SW 1271 (cell line): Measurements from ENCODE around the gene PSMB1.
"Not testable (repeated sequence)": the region's sequence is repeated elsewhere in the genome, so short reads cannot be mapped to it uniquely, and the experiment has no call there.

Experiments used
- DNase-seq, 2 experiments: peaks; one replicate each; lab custom pipeline; 2025; lab: John Stamatoyannopoulos, UW

The PSMB1 gene

DNA sequence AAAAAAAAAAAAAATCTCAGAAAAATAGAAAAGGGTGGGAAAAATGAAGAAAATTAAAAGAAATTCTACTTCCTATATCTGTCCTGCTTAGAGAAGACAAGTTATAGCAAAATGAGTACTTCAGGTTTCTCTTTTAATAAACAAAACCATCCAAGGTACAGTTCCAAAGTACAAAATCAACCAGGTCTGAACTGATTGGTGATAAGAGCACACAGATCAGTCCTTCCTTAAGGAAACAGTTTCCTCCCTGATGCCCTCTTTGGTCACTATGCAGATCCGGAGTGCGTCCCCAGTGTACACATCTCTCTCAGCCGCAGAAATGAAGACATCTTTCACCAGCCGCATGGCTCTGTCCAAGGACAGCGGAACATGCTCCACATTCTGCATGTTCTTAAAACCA is 18.1 kb downstream of the PSMB1 start:
- no peak for DNase-seq

DNA sequence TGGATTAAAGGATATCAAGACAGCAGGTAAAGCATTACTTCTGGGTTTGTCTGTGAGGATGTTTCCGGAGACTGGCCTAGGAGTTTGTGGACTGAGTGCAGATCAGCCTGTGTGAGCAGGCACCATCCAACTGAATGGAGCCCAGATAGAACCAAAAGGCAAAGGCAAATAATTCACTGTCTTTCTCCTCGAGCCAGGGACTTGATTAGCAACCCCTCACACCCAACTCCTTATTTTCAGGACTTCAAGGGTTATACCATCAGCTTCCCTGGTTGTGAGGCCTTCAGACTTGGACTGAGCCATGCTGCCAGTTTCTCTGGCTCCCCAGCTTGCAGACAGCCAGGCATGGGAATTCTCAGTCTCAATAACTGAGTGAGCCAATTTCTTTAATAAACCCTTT is 19.3 kb downstream of the PSMB1 start:
- DNase-seq: no peak

DNA sequence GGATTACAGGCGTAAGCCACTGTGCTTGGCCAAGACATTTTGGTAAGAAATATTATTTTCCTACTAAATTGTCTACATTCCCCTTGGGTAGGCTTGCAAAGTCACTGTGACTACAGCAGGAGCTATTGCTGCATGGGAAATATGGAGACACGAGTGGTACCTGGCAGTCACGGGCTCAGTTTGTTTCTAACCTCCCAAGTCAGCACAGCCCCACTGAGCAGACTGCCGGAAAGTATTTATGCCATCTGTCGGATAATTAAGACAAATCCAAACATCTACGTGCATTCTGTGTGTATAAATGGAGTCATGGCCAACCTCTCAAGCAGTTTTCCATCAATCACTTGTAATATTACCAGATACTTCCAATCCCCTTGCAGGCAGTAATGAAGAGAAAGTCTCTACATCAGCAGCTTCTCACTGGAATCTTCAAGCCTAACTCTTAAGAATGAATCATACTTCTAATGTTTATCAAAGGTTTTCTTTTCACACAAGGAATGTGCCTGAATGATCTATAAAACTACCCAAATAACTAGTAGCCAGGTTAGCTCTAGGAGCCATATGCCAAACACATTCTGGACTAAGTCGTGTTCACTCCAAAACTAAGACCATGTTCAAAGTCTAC is 20.1 kb downstream of the PSMB1 start:
- no peak for DNase-seq

DNA sequence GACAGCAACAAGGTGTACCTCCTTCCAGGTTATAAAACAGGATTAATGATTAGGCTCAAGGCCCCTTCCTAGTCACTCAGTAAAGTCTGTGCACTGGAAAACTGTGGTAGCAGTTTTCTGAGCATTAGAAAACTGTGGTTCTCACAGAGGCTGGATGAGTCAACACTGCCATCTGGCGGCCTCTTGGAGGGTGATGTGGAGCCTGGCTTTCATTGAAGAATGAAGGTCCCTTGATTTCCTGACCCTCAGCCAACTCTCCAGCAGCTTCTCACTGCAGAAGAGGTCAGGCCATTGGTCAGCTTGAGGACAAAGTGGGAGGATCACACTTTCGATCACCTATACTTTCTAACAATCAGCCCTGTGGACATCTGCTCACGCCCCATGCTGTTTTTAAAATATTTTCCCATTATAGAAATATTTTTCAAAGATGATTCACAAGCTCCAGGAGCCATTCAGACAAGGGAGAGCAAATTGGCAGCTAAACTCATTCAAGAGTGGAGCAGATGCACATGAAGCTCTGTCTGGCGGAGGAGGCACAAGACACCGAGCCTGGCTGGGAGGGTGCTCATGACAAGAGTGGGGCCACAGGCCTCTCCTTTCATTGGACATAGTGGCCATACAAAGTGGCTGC is 23.2 kb downstream of the PSMB1 start:
- DNase-seq: peak; percentile 37 to 61

DNA sequence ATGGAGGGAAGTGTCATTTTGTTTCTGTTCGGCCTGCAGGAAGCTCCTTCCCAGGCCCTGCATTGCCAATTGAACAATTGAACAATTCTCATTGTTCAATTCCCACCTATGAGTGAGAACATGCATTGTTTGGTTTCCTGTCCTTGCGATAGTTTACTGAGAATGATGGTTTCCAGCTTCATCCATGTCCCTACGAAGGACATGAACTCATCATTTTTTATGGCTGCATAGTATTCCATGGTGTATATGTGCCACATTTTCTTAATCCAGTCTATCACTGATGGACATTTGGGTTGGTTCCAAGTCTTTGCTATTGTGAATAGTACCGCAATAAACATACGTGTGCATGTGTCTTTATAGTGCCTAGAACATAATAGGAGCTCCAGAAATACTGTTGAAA is 25.1 kb downstream of the PSMB1 start:
- DNase-seq: not testable (repeated sequence)

DNA sequence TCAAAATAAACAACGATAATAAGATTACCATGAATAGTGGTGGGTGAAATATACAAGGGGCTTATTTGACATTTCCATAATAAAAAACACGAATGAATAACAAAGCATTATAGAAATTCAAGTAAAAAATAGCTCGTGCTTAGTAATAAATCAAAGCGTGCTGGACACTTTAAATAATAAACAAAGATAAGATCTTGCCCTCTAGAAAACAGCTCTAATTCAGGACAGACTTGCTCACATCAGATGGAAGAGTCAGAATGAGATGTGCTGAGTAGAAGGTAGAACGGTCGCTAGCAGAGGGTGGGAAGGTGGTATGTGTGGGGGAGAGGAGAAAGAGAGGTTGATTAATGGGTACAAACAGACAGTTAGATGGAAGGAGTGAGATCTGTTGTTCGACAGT is 27.3 kb downstream of the PSMB1 start:
- DNase-seq: no peak

DNA sequence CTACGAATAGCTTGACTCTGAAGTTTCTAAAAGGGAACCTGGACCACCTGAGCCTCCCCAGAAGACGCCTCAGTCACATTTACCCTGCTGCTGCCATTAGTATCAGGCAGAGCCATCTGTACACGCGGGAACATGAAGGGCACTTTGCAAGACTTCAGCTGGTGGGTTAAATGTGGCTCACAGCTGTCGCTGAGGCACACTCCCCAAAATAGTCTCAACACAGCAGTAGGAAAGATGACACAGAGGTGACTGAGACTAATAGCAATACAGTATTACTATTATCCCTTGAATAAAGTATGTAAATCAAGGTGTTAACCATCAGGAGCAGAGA is 29.0 kb downstream of the PSMB1 start:
- DNase-seq: no peak

DNA sequence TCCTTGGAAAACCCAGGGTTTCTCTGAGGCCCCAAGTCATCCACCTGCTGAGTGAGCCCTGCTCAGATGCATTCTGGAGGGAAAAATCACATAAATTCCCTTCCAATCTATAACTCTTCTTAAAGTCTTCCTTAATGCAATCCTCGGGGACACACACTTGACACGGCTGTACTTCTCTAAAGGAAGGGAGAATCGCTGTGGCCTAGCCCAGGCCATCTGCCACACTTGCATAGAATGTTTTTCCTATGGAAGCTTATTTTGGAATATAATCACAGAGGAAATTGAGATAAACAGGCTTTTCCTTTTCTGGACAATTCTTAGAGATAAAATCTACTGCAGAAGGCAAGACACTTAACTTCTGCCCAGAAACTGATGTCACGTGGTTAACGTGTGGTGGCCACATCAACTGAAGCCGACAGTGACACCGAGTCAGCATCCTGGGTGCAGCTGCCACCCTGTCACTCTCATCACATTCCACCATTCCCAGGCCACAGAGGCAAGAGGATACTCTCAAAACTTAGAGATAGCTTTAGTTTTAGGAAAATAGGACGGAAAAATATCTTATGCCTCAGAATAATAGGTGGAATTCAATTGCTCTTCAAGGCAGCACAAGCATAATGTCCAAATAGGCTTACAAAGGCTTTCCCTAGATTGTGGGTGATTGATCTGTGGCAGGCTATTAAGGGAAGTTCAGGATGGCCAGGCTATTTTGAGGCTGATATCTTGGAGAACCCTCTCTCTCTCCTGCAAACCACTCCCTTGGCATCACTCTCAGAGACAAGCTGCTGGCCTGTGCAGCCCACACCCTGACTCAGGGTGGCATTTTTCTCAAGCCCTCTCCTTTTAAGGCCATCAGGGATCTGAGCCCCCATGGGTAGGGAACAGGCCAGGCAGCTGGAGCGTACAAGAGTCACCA is 29.6 kb downstream of the PSMB1 start:
- no peak for DNase-seq

DNA sequence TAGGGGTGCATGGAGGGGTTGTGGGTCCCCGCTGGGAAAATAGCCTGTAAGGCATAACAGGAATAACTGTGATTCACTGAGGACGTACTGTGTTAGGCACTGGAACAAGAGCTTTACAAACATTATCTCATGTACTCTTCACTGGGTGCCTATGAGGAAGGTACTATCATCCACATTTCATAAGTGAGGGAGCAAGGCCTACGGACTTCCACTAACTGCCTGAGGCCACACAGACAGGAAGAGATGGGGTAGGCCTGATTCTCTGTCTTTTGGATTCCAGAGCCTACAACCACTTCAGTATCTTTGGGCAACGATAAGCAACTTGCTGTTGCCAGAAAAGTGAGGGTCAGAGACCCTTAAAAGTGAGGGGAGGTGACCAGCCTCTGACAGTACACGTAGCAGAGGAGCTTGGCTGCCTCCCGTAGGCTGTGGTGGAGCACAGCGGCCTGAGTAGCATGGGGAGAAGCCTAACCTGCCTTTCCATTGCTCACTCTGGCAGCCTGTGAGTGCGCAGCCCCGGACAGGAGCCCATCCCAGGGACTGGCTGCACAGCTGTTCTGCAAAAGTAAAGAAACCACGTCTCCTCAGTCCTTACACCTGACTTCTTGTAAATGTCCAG is 30.4 kb downstream of the PSMB1 start:
- DNase-seq: peak in 1 of 2 experiments; percentile 2

DNA sequence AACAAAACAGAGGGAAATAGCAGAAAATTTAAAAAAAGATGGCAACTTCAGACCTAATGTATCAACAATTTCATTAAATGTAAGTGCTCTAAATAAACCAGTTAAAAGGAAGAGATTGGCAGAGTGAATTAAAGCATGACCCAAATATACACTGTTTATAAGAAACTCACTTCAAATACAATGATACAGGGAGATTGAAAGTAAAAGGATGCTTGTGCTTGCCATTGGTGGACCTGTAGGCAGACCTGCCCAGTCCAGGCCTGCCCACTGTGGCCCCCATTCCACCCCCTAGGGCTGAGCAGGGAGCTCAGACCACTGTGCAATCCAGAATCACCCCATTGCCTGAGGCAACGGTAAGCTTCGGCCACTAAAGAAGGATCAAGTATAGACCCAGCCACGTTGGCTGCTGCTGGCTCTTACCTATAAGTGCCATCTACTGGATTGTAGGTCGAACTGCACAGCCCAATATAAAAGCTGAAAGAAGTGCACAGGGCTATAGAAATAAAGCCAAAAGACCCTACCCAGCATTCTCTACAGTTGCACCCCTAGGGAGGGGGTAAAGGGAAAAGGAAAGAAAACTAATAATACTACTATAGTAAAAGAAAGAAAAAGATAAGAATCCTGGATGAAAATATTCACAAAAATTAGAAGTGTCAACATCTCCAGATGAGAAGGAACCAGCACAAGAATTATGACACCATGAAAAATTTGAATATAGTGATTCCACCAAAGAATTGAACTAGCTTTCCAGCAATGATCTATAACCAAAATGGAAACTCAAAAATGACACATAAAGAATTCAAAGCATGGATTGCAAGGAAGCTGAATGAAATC is 36.1 kb downstream of the PSMB1 start:
- peak; percentile 1 to 33 for DNase-seq

DNA sequence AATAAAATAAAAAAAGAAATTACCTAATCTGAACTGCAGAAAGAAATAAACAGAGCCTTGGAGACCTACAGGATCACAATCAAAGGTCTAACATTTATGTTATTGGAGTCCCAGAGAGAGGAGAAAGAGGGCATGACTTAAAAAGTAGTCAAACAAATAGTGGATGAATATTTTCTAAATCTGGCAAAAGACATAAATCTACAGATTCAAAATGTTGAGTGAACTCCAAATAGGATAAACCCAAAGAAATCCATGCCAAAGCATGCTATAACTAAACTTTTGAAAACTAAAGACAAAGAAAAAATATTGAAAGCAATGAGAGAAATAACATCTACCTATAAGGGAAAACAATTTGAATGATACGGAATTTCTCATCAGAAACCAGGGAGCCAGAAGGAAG is 38.2 kb downstream of the PSMB1 start:
- DNase-seq: no peak

DNA sequence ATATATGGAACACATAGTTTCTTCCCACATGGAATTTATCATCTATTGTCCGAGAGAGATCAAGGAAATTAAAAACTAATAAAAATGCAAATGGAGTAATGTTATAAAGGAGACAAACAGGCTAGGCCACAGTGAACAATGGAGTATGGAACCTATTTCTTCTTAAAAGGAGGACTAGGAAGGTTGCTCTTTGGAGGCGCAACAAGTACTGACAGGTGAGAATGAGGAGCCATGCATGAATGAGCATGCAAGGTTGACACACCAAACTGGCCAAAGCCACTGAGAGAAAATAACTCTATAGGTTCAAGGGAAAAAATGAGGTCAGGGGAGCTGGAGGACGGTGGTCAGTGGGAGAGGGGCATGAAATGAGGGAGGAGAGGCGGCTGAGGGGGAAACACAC is 40.9 kb downstream of the PSMB1 start:
- DNase-seq: no peak

DNA sequence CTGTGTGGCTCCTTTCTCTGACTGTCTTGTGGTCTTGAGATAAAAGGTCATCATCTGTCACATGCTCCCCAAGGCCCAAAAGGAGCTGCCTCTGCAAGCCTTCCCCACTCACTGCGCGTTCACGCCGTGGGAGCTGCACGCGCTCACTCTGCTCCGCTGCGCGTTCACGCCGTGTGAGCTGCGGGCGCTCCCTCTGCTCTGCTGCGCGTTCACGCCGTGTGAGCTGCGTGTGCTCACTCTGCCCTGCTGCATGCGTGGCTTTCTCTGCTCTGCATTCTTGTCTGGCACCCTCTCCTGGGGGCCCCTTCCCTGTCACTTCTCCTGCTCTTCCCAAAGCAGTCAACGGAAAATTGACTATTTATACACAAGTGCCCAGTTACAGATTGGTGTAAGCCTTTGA is 42.5 kb downstream of the PSMB1 start:
- no peak for DNase-seq

DNA sequence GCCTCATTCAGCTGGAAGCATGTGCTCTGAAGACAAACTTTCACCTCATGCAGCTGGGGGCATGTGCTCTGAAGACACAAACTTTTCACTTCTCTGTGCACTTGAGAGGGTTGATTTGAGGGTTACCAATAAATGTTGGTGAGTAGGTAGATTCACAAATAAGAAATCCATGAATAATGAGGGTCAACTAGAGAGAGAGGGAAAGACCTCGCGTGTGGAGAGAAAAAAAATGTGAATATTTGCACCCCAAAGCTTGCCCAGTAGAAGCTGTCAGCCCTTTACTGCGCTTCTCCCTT is 43.4 kb downstream of the PSMB1 start:
- DNase-seq: no peak

DNA sequence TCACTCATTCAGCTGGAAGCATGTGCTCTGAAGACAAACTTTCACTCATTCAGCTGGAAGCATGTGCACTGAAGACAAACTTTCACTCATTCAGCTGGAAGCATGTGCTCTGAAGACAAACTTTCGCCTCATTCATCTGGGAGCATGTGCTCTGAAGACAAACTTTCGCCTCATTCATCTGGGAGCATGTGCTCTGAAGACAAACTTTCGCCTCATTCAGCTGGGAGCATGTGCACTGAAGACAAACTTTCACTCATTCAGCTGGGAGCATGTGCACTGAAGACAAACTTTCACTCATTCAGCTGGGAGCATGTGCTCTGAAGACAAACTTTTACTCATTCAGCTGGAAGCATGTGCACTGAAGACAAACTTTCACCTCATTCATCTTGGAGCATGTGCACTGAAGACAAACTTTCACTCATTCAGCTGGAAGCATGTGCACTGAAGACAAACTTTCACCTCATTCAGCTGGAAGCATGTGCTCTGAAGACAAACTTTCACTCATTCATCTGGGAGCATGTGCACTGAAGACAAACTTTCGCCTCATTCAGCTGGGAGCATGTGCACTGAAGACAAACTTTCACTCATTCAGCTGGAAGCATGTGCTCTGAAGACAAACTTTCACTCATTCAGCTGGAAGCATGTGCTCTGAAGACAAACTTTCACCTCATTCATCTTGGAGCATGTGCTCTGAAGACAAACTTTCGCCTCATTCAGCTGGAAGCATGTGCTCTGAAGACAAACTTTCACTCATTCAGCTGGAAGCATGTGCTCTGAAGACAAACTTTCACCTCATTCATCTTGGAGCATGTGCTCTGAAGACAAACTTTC is 44.0 kb downstream of the PSMB1 start:
- DNase-seq: not testable (repeated sequence)

DNA sequence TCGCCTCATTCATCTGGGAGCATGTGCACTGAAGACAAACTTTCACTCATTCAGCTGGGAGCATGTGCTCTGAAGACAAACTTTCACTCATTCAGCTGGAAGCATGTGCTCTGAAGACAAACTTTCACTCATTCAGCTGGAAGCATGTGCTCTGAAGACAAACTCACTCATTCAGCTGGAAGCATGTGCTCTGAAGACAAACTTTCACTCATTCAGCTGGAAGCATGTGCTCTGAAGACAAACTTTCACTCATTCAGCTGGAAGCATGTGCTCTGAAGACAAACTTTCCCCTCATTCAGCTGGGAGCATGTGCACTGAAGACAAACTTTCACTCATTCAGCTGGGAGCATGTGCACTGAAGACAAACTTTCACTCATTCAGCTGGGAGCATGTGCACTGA is 44.8 kb downstream of the PSMB1 start:
- not testable (repeated sequence) for DNase-seq

DNA sequence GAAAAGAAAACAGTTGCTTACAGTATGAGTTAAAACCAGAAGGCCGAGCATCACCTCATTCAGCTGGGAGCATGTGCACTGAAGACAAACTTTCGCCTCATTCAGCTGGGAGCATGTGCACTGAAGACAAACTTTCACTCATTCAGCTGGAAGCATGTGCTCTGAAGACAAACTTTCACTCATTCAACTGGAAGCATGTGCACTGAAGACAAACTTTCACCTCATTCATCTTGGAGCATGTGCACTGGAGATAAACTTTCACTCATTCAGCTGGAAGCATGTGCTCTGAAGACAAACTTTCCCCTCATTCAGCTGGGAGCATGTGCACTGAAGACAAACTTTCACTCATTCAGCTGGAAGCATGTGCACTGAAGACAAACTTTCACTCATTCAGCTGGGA is 45.4 kb downstream of the PSMB1 start:
- not testable (repeated sequence) for DNase-seq

DNA sequence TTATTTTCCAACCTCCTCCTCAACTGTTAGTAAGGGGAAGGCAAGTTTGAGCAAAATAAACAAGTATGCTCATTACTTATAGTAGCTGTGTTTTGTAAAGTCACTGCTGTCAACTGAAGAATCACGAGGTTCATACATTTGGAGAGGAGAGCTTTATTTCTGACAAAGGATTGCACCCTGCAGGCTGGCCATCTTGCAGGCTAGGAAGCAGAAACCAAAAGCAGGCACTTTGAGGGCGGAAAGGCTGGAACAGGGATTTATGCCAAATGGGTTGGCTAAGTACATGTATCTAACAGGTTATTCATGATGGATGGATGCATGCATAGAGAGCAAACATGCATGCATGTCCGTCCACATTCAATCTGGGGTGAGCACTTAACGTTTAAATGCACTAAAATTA is 46.7 kb downstream of the PSMB1 start:
- DNase-seq: no peak

DNA sequence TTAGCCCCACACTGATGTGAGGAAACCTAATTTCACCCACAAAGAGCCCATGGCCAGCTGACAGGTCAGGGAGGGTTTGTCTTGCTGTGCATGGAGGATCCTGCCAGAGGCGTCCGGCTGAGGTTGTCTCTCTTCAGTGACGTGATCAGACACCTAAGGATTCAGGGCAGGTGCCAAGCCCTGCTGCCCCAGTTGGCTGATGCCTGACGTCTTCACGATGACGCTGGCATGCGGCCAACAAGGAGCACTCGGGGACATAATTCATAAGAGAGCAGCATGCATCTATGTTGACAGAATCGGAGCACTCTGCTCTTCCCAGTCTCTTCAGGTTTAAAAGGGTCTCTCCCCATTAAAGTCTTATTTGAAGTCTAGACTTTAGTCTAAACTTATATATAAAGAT is 47.8 kb downstream of the PSMB1 start:
- DNase-seq: no peak

DNA sequence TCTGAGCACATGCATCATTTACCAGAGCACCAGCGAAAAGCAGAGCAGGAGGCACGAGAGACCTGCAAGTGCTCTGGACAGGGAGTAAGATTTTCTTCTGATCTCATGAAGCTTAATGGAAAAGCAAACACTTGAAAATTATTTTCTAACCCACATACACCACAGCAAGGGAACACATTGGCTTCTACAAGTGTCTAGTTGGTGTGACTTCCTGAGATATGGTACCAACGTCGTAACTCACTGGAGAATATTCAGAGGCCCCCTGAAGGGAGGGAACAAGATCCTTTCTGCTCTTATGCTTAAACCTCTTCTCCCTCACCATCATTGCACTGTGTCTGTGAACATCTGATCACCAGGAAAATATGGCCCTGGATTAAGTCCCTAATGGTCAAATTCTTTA is 48.6 kb downstream of the PSMB1 start:
- no peak for DNase-seq

DNA sequence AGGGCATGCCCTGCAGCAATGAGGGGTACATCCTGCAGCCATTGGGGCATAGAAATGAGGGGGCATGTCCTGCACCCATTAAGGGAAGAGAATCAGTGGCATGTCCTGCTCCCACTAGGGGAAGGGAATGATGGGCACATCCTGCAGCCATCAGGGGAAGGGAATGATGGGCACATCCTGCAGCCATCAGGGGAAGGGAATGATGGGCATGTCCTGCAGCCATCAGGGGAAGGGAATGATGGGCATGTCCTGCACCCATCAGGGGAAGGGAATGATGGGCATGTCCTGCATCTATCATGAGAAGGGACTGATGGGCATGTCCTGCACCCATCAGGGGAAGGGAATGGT is 49.7 kb downstream of the PSMB1 start:
- DNase-seq: no peak
